Measurements from ENCODE around the gene MLN.

The MLN gene

GRCh38 chr6:33803571-33804053 is at the start of gene MLN:
Gene MLN (minus strand): TSS chr6:33804003. CDS start chr6:33801163, 2,840 bp downstream.
- in situ Hi-C loops (cut with HindIII; ENCODE audit: low sequenced_read_pairs), result no loop called here

- in situ Hi-C loops (cut with HindIII; ENCODE audit: low sequenced_read_pairs), result no loop called here
Measured at GRCh38 chr6:33853026-33853425, 49.2 kb upstream of the MLN start.

GRCh38 chr6:33851959-33852358 is 48.2 kb upstream of the MLN start:
- in situ Hi-C loops (cut with HindIII; ENCODE audit: low sequenced_read_pairs), result no loop called here

DNA sequence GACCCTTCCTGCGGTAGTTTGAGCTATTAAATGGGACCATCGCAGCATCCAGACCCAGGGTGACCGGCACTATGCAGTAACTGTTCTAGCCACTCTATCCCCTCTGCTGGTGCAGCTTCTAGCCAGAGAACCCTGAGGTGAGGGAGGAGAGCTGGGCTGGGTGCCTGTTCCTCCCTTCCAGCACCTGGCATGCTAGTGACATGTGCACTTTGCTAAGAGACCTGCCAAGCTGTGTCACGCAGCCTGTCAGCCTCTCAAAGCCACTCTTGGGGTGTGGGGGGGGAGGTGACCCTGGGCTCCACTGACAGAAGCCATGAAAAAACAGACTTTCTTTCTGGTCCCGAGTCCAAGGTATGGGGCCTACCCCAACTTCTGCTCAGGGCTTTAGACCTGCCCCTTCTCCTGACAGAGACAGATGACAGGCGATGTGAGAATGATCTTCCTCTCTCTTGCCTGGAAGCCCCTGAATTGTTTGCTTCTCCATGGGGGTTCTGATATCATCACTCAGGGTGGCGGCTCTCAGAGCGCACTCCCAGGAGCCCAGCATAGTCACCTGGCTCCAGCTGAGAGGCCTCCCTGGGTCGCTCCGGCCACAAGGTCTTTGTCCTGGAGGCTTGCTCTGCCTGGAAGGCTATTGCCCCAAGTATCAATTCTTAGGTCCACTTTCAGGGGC is 47.2 kb upstream of the MLN start:
- in situ Hi-C loops (cut with HindIII; ENCODE audit: low sequenced_read_pairs), result no loop called here

DNA sequence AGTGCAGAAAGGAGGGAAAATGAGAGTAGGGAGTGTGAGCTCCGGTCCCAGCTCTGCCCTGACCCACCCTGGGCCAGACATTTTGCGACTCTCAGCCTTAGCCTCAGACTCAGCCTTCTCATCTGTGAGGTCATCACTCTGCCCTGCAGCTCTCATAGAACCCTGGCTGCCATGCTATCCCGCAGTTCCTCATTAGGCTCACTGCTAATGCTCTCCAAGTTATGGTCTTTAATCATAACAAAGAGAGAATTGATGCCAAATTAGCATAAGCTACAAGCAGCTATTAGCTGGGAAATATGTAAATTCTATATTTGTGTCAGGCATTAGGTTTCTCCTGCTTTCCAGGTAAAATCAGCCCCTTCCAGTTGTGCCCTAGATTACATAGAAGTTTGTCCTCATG is 46.5 kb upstream of the MLN start:
- in situ Hi-C loops (cut with HindIII; ENCODE audit: low sequenced_read_pairs), result no loop called here

GRCh38 chr6:33849500-33850075 is 45.8 kb upstream of the MLN start:
- in situ Hi-C loops (cut with HindIII; ENCODE audit: low sequenced_read_pairs), result no loop called here

DNA sequence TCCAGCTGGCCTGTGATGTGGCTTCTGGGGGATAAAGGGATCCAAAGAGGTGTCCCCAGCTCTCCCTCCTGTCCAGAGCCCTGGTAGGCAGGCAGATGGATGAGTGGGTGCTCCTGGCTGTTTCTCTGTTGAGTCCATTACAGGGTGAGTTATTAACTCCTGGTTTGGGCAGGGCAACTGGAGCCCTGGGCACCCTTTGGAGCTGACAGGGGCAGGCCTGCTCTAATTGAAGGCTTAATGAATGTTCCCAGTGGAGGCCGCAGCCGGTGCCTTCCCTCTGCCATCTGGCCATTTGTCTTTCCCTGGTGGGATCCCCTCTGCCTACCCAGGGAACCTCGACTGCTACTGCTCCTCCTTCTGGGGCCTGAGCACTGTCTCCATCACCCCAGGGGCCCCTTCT is 44.7 kb upstream of the MLN start:
- in situ Hi-C loops (cut with HindIII; ENCODE audit: low sequenced_read_pairs), result no loop called here

DNA sequence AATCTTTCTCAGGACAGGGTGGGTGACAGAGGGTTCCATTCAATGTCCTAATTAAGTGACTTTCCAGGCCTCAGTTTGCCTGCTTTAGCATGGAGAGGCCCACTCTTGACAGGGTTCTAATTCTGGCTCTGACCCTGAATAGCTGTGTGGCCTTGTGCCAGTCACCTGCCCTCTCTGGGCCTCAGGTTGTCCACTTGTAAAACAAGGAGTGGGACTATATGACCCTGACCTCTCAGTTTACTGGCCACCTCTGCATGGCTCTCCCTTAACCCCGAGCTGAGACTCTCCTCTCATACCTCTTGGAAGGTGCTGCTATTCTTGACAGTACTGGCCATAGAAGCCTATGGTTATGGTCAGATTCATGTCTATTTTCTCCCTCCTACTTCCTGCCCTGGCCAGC is 44.1 kb upstream of the MLN start:
- in situ Hi-C loops (cut with HindIII; ENCODE audit: low sequenced_read_pairs), result no loop called here

- in situ Hi-C loops (cut with HindIII; ENCODE audit: low sequenced_read_pairs), result no loop called here
Measured at GRCh38 chr6:33847078-33847477, 43.3 kb upstream of the MLN start.

DNA sequence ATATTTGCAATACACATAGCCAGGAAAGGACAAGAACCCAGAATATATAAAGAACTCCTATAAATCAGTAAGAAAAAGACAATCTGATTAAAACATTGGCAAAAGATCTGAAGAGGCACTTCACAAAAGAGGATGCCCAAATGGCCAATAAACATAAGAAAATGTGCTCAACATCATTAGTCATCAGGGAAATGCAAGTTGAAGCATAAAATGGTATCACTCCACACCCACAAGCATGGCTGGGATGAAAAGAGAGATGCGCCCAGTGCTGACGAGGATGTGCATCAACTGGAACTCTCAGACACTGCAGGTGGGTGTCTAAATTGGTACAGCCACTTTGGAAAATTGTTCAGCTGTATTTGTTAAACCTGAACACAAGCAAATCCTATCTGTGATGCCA is 42.4 kb upstream of the MLN start:
- in situ Hi-C loops (cut with HindIII; ENCODE audit: low sequenced_read_pairs), result no loop called here

DNA sequence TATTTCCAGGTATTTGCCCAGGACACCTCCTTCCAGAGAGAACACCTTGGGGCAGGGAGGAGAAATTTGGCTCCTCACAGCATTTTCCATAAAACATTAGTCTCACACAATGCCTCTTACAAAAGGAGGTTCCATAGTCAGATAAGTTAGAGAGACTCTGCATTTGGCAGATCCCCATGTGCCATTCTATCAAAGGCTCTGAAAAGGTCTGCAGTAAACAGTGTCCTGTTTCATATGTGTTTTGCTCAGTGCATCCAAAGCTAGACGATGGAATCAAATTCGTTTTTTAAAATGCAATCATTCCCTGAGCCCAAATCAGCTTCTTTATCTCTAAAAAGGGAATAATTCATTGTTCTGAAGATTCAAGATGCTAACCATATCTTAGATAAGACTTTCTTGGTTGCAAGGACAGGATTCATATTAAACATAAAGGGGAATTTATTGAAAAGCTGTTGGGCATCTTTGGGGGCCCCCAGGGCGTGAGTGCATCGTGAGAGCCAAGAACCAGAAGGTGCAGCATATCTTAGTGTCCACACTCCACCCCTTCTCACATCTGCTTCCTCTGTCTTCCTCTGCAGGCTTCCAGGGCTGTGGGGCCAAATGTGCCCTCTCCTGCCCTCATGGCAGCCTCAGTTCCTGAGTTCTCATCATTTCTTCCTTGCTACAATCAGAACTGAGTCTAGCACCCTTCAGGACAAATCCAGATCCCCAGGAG is 41.4 kb upstream of the MLN start:
- in situ Hi-C loops (cut with HindIII; ENCODE audit: low sequenced_read_pairs), result no loop called here

- in situ Hi-C loops (cut with HindIII; ENCODE audit: low sequenced_read_pairs), result loop anchor here (5.0 kb wide), 1 partner anchor 36 kb away; no protein-coding TSS in a partner anchor
Measured at GRCh38 chr6:33843131-33844121, 39.6 kb upstream of the MLN start.

GRCh38 chr6:33841868-33842267 is 38.1 kb upstream of the MLN start:
- in situ Hi-C loops (cut with HindIII; ENCODE audit: low sequenced_read_pairs), result loop anchor here (5.0 kb wide), 1 partner anchor 35 kb away; no protein-coding TSS in a partner anchor

DNA sequence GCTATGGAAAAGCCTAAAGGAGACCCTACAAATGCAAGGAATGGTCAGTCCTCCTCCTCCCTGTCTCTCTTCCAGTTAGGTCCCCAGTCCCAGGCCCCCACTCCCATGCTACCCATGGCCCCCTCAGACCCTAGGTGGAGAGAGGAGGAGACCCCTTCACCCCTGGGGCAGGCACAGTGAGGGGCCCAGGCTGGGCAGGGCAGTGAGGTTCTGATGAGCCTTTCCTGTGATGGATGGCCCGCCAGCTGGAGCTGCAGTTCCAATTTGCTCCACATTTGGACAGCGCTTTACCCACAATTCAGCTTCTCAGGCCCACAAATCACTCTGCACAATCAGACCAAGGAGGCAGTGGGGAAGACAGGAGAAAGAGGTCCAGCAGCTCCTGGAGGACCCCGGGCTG is 37.3 kb upstream of the MLN start:
- in situ Hi-C loops (cut with HindIII; ENCODE audit: low sequenced_read_pairs), result loop anchor here (5.0 kb wide), 1 partner anchor 34 kb away; no protein-coding TSS in a partner anchor

- in situ Hi-C loops (cut with HindIII; ENCODE audit: low sequenced_read_pairs), result loop anchor here (5.0 kb wide), 1 partner anchor 33 kb away; no protein-coding TSS in a partner anchor
Measured at GRCh38 chr6:33840048-33840926, 36.5 kb upstream of the MLN start.

GRCh38 chr6:33839399-33840047 is 35.7 kb upstream of the MLN start:
- in situ Hi-C loops (cut with HindIII; ENCODE audit: low sequenced_read_pairs), result loop anchor here (5.0 kb wide), 1 partner anchor 32 kb away; no protein-coding TSS in a partner anchor

- in situ Hi-C loops (cut with HindIII; ENCODE audit: low sequenced_read_pairs), result no loop called here
Measured at GRCh38 chr6:33838983-33839382, 35.2 kb upstream of the MLN start.

- in situ Hi-C loops (cut with HindIII; ENCODE audit: low sequenced_read_pairs), result no loop called here
Measured at GRCh38 chr6:33837971-33838665, 34.3 kb upstream of the MLN start.

All from endothelial cell of hepatic sinusoid (primary cell).